Activated CD4-positive, alpha-beta T cell treated with anti-CD3 and anti-CD28 coated beads for 36 hours (primary cell): ENCODE measurements around the gene FAAH. TPM values are rescaled to one million over a fixed set of nuclear protein-coding genes. Genes with fewer than 3 reads are reported as not detected.

Experiments used
- ATAC-seq: fragments of 200-7000 bp; cut with Tn5 transposase; one replicate; pipeline ENCODE4 v1.10.0; 2021; ENCODE audit warnings: mild to moderate bottlenecking, moderate library complexity
- CTCF ChIA-PET: fragments of 350-600 bp; sonication (Branson Sonifier 250); formaldehyde crosslinking; loops from one replicate; lab custom pipeline; 2021; ENCODE audit warnings: antibody characterized with exemption; lab: Charles Lee
- POLR2A ChIA-PET: fragments of 350-600 bp; sonication (Branson Sonifier 250); formaldehyde crosslinking; loops from one replicate; lab custom pipeline; 2021; ENCODE audit warnings: antibody characterized with exemption, inconsistent platforms; lab: Charles Lee
- DNase-seq: peaks from one replicate; pipeline ENCODE4 v3.0.0-alpha.2; 2020
- H3K27ac Mint-ChIP-seq: one replicate; pipeline ENCODE4 v1.8.0; 2021; ENCODE audit warnings: mixed read lengths
- H3K27me3 Mint-ChIP-seq: one replicate; pipeline ENCODE4 v1.8.0; 2021; ENCODE audit warnings: mixed read lengths
- H3K36me3 Mint-ChIP-seq: one replicate; pipeline ENCODE4 v1.8.0; 2021; ENCODE audit warnings: low read depth, mixed read lengths
- H3K4me1 Mint-ChIP-seq: one replicate; pipeline ENCODE4 v1.8.0; 2021; ENCODE audit warnings: mixed read lengths
- H3K4me3 Mint-ChIP-seq: one replicate; pipeline ENCODE4 v1.8.0; 2021; ENCODE audit warnings: mild to moderate bottlenecking, moderate library complexity, mixed read lengths
- H3K9me3 Mint-ChIP-seq: one replicate; pipeline ENCODE4 v1.8.0; 2021; ENCODE audit warnings: low read depth, mixed read lengths
- intact Hi-C, 2 experiments: fragments of 100-400 bp; cut with DNase I in 1 of 2; cut with micrococcal nuclease in 1 of 2; formaldehyde crosslinking; loops; one replicate each; pipeline versions ENCODE4 v1.14.2 to v1.15.1; 2022 to 2024; cut with DNase I, micrococcal nuclease
- total RNA-seq, 2 experiments: library from RNA; stranded (reverse); gene quantifications; one replicate each; pipeline ENCODE4 v1.2.3, GENCODE V29; 2021

Gene FAAH
- total RNA-seq, 2 experiments from 2014 or later = 5.3 to 7.5 TPM

- no peak overlapping the region for H3K27ac Mint-ChIP-seq
- peaks cover 9% of the 10 kb centered on the region for H3K4me1 Mint-ChIP-seq
- DNase-seq (no peak), ATAC-seq (no peak)
- H3K4me3 Mint-ChIP-seq = no peak overlapping the region
- H3K36me3 Mint-ChIP-seq = peaks cover 41% of the 10 kb centered on the region
- intact Hi-C loops = no loop called here
- CTCF ChIA-PET = interaction anchor here (0.6 kb wide), 2 partner anchors 27 to 30 kb away, joined by 3 read pairs; no protein-coding TSS in a partner anchor
- no peaks in the 10 kb centered on the region for H3K9me3 Mint-ChIP-seq
- no peaks in the 10 kb centered on the region for H3K27me3 Mint-ChIP-seq
- POLR2A ChIA-PET = no interaction called here
These were observed 25.3 kb upstream of the FAAH start for GRCh38 chr1:46368791-46369190.

DNA sequence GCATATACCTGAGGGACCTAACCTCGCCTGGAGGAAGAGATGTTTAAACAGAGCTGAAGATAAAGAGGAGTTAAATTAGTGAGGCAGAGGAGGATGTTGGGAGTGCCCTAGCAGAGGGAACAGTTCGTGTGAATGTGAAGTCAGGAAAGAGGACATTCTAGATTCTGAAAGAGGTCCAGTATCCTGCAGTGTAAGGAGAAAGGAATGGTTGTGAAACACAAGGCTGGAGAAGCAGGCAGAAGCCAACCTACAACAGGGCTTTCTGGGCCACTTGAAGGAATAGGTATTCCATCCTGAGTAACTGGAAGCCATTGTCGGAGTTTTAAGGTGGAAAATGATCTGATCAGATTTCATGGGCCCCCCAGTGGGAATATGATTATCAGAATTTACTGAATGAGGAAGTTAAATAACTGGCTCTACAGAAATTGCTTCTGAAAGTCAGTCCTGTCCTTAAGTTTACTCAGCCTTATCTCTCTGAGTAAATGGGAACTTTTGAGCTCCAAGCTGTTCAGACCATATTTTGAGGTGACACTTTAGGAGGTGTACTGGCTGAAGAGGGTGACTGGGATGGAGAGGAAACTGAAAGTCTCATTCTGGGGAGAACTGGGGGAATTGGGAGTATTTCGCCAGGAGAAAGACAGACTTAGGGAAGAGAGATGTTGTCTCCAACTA is 24.4 kb upstream of the FAAH start:
- peak; percentile 19 for ATAC-seq
- POLR2A ChIA-PET = no interaction called here
- H3K9me3 Mint-ChIP-seq = no peaks in the 10 kb centered on the region
- peaks cover 9% of the 10 kb centered on the region for H3K4me1 Mint-ChIP-seq
- peaks cover 37% of the 10 kb centered on the region for H3K36me3 Mint-ChIP-seq
- intact Hi-C loops = no loop called here
- CTCF ChIA-PET = interaction anchor here (0.6 to 1.3 kb wide), 2 partner anchors 11 to 29 kb away, joined by 3 read pairs; no protein-coding TSS in a partner anchor
- H3K27me3 Mint-ChIP-seq = no peaks in the 10 kb centered on the region
- no peak for DNase-seq
- H3K27ac Mint-ChIP-seq = peak overlapping the region; percentile 60
- H3K4me3 Mint-ChIP-seq = no peak overlapping the region

- intact Hi-C loops = no loop called here
- POLR2A ChIA-PET = no interaction called here
- Mint-ChIP-seq H3K36me3 (peaks cover 32% of the 10 kb centered on the region), H3K27me3 (no peaks in the 10 kb centered on the region), H3K9me3 (no peaks in the 10 kb centered on the region), H3K27ac (peak overlapping the region; percentile 60), H3K4me3 (no peak overlapping the region), H3K4me1 (peaks cover 9% of the 10 kb centered on the region)
- ATAC-seq (peak; percentile 84), DNase-seq (no peak)
- CTCF ChIA-PET = interaction anchor here (1.3 kb wide), 1 partner anchor 10 kb away, joined by 3 read pairs; no protein-coding TSS in a partner anchor
These were observed 23.9 kb upstream of the FAAH start for GRCh38 chr1:46370214-46370633.

- ChIA-PET CTCF (interaction anchor here (1.1 kb wide), 1 partner anchor 31 kb away, joined by 3 read pairs; no protein-coding TSS in a partner anchor), POLR2A (no interaction called here)
- Mint-ChIP-seq H3K4me1 (peaks cover 9% of the 10 kb centered on the region), H3K4me3 (no peak overlapping the region), H3K36me3 (peaks cover 28% of the 10 kb centered on the region), H3K9me3 (no peaks in the 10 kb centered on the region), H3K27ac (no peak overlapping the region), H3K27me3 (no peaks in the 10 kb centered on the region)
- ATAC-seq (no peak), DNase-seq (no peak)
- intact Hi-C loops = no loop called here
These were observed 21.7 kb upstream of the FAAH start for GRCh38 chr1:46372431-46372830.

GRCh38 chr1:46379996-46380395 is 14.1 kb upstream of the FAAH start:
- Mint-ChIP-seq H3K4me3 (no peak overlapping the region), H3K4me1 (no peaks in the 10 kb centered on the region), H3K27me3 (no peaks in the 10 kb centered on the region), H3K27ac (no peak overlapping the region), H3K9me3 (peaks cover 4% of the 10 kb centered on the region), H3K36me3 (peaks cover 7% of the 10 kb centered on the region)
- CTCF ChIA-PET = interaction anchor here (0.6 to 0.8 kb wide), 2 partner anchors 10 to 51 kb away, joined by 3 read pairs; no protein-coding TSS in a partner anchor
- intact Hi-C loops = no loop called here
- ATAC-seq = no peak
- DNase-seq = no peak
- POLR2A ChIA-PET = no interaction called here

GRCh38 chr1:46380508-46380907 is 13.6 kb upstream of the FAAH start:
- H3K27me3 Mint-ChIP-seq = no peaks in the 10 kb centered on the region
- peaks cover 7% of the 10 kb centered on the region for H3K36me3 Mint-ChIP-seq
- peaks cover 4% of the 10 kb centered on the region for H3K9me3 Mint-ChIP-seq
- H3K27ac Mint-ChIP-seq = no peak overlapping the region
- no peaks in the 10 kb centered on the region for H3K4me1 Mint-ChIP-seq
- intact Hi-C loops = no loop called here
- ChIA-PET POLR2A (no interaction called here), CTCF (interaction anchor here (0.7 to 0.8 kb wide), 2 partner anchors 11 to 14 kb away, joined by 3 read pairs; no protein-coding TSS in a partner anchor)
- H3K4me3 Mint-ChIP-seq = no peak overlapping the region
- ATAC-seq (no peak), DNase-seq (no peak)

DNA sequence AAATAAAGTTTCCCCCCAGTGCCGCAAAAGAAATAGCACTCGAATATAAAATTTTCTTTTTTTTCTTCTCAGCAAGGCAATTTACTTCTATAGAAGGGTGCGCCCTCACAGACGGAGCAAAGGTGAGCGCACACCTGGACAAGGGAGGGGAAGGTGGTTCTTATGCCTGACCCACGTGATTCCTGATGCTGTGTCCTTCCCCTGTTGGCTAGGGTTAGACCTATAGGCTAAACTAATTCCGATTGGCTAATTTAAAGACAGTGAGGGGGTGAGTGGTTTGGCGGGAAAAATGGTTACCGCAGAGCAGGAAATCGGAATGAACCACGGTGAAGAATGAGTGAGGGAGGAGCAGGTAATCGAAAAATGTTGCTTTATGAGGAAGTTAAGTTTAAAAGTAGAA is 607 bp upstream of the FAAH start:
- peaks cover 12% of the 10 kb centered on the region for H3K36me3 Mint-ChIP-seq
- ChIA-PET POLR2A (no interaction called here), CTCF (no interaction called here)
- DNase-seq (no peak), ATAC-seq (no peak)
- H3K4me3 Mint-ChIP-seq = peak overlapping the region; percentile 53
- intact Hi-C loops = loop anchor here in 1 of 2 experiments (5.0 kb wide), 1 partner anchor 324 kb away; the partner anchor contains the start of gene EFCAB14
- peaks cover 9% of the 10 kb centered on the region for H3K4me1 Mint-ChIP-seq
- H3K27ac Mint-ChIP-seq = no peak overlapping the region
- H3K9me3 Mint-ChIP-seq = peaks cover 17% of the 10 kb centered on the region
- H3K27me3 Mint-ChIP-seq = peaks cover 8% of the 10 kb centered on the region

DNA sequence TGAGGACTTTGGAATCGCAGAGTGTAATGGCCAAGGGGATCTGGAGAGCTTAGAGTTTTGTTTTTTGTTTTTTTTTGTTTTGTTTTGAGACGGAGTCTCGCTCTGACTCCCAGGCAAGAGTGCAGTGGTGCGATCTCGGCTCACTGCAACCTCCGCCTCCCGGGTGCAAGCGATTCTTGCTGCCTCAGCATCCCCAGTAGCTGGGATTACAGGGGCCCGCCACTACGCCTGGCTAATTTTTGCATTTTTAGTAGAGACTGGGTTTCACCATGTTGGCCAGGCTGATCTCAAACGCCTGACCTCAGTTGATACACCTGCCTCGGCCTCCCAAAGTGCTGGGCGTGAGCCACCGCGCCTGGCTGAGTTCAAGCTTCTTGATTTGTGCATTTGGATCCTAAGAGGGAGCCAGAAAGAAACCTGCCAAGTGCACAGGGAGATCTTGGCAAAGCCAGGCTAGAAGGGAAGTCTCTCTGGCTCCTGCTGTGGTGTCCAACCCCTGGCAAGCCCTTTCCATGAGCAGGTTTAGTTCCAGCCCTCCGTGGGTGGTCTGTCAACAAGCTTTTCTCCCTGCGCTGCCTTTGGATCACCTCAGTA is 852 bp downstream of the FAAH start:
- Mint-ChIP-seq H3K27ac (no peak overlapping the region), H3K9me3 (peaks cover 17% of the 10 kb centered on the region), H3K4me3 (peak overlapping the region; percentile 66), H3K27me3 (peaks cover 8% of the 10 kb centered on the region), H3K36me3 (peaks cover 12% of the 10 kb centered on the region), H3K4me1 (peaks cover 9% of the 10 kb centered on the region)
- ChIA-PET POLR2A (no interaction called here), CTCF (interaction anchor here (0.6 kb wide), 1 partner anchor 59 kb away, joined by 3 read pairs; no protein-coding TSS in a partner anchor)
- DNase-seq (no peak), ATAC-seq (no peak)
- intact Hi-C loops = loop anchor here in 1 of 2 experiments (1.0 to 5.0 kb wide), 2 partner anchors 148 to 322 kb away; partner anchors contain the start of genes EFCAB14 and RAD54L

- CTCF ChIA-PET = interaction anchor here (0.7 kb wide), 1 partner anchor 131 kb away, joined by 7 read pairs; no protein-coding TSS in a partner anchor
- Mint-ChIP-seq H3K9me3 (peaks cover 17% of the 10 kb centered on the region), H3K4me1 (peaks cover 9% of the 10 kb centered on the region), H3K27ac (no peak overlapping the region), H3K36me3 (peaks cover 12% of the 10 kb centered on the region), H3K27me3 (peaks cover 8% of the 10 kb centered on the region), H3K4me3 (no peak overlapping the region)
- POLR2A ChIA-PET = no interaction called here
- no peak for DNase-seq
- no peak for ATAC-seq
- intact Hi-C loops = no loop called here
These were observed 2.6 kb downstream of the FAAH start for GRCh38 chr1:46396441-46397398.

GRCh38 chr1:46399307-46399706 is 5.2 kb downstream of the FAAH start:
- CTCF ChIA-PET = no interaction called here
- H3K4me1 Mint-ChIP-seq = peaks cover 4% of the 10 kb centered on the region
- no peaks in the 10 kb centered on the region for H3K36me3 Mint-ChIP-seq
- intact Hi-C loops = no loop called here
- ATAC-seq = no peak
- DNase-seq = no peak
- no peaks in the 10 kb centered on the region for H3K9me3 Mint-ChIP-seq
- no peak overlapping the region for H3K27ac Mint-ChIP-seq
- POLR2A ChIA-PET = no interaction called here
- peaks cover 3% of the 10 kb centered on the region for H3K27me3 Mint-ChIP-seq
- H3K4me3 Mint-ChIP-seq = no peak overlapping the region

DNA sequence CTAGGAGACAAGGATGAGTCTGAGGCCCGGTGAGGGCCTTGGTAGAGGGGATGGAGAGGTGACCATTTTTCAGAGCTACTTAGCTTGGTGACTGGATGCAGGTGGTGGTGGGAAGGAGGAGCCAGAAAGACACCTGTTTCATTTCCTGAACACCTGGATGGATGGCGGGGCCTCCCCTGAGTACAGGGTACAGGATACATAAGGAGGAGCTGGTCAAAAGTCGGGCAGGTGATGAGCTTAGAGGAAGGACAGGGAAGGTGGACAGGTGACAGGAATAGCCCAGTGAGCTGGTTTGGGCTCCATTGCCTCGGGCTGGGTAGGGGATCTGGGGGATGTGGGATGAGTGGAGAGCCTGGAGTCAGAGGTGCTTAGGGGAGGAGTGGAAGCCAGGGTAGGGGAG is 6.3 kb downstream of the FAAH start:
- intact Hi-C loops = no loop called here
- H3K27me3 Mint-ChIP-seq = no peaks in the 10 kb centered on the region
- ATAC-seq (no peak), DNase-seq (no peak)
- no peaks in the 10 kb centered on the region for H3K36me3 Mint-ChIP-seq
- H3K9me3 Mint-ChIP-seq = no peaks in the 10 kb centered on the region
- ChIA-PET CTCF (interaction anchor here (0.6 to 1.7 kb wide), 4 partner anchors 9 to 42 kb away, joined by 3 to 6 read pairs (median 3); no protein-coding TSS in a partner anchor), POLR2A (no interaction called here)
- H3K27ac Mint-ChIP-seq = no peak overlapping the region
- H3K4me3 Mint-ChIP-seq = no peak overlapping the region
- no peaks in the 10 kb centered on the region for H3K4me1 Mint-ChIP-seq
